Measurements from ENCODE around the gene SLC22A17. TPM values are rescaled to one million over a fixed set of nuclear protein-coding genes. Genes with fewer than 3 reads are reported as not detected.

Gene SLC22A17
- total RNA-seq, 1 experiment from 2014 or later = 42.3 TPM

DNA sequence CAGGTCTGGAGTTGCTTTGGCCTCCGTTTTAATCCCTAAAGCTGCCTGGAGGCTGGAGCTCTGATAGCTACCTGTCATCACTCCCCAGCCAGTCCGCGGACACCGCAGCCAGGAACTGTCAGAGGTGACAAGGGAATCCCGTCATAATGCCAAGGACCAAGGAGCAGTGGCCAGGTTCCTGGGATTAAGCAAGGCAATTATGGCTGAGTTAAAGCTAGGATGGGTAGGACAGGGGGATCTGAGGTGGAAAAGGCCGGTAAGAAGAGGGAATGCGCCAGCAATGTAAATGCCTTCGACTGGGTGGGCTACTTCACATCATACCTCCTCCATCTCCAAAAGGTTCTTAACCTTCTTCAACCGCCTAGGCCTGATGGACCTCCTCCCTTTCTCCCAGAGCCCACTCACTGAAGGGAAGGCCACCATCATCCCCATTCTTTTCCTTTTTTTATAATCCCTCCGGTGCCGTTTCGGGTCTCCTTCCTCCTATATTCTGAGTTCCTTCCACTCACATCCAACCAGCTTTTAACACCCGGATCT, 51.9 kb downstream of the SLC22A17 start:
- Mint-ChIP-seq H3K4me1 (peaks cover 5% of the 10 kb centered on the region), H3K4me3 (peak overlapping the region; percentile 85), H3K27ac (no peak overlapping the region), H3K36me3 (peaks cover 5% of the 10 kb centered on the region), H3K27me3 (ENCODE audit: low read depth) (peaks cover 69% of the 10 kb centered on the region), H3K9me3 (no peaks in the 10 kb centered on the region)
- DNase-seq (ENCODE audit: low spot score) (no peak), ATAC-seq (no peak)
- TF ChIP-seq FOXJ3 (CRISPR knock-in tag; IDR thresholded peaks at IDR 0.05; ENCODE audit: borderline replicate concordance) (no peak), SMAD4 (CRISPR knock-in tag; IDR thresholded peaks at IDR 0.05) (no peak)
- ChIA-PET CTCF (interaction anchor here (0.7 to 3.7 kb wide), 15 partner anchors 11 to 305 kb away, joined by 3 to 27 read pairs (median 8); partner anchors contain the start of genes CEBPE, CMTM5, HOMEZ and PABPN1), POLR2A (interaction anchor here (0.6 to 2.7 kb wide), 4 partner anchors 14 to 335 kb away, joined by 4 to 18 read pairs (median 6); partner anchors contain the start of genes ACIN1, C14orf119, HOMEZ and PABPN1)

DNA sequence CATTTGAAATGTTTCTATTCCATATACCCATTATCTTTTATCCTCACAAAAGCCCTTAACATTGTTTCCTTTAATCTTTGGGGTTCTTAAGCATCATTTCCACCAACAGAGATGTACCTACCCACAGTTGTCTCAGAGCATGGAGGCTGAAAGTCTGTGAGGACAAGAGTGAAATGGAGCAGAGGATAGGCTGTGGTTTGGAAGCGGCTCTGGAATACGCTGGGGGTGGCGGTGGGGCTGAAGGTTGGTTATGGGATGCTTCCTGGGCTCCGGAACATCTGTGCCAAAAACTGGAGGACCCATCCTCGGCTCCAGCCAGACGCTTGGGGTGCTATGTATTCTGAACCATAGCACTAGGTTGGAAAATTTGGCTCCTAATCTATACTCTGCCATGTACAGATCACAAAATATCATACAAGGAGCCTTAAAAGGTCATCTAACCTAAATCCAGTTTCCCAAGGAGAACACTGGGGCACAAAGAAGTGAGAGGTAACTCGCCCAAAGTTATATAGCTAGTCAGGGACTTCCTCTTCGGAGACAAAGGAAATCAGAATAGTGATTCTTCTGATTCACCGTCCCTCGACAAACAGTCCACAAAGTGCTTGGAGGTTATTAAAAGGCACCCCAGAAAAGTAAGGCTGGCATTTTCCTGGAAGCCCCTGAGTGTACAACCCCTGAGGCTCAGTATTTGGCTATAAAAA, 52.6 kb downstream of the SLC22A17 start:
- ChIA-PET CTCF (interaction anchor here (0.8 to 3.7 kb wide), 12 partner anchors 11 to 305 kb away, joined by 3 to 27 read pairs (median 10); partner anchors contain the start of genes CEBPE, CMTM5, HOMEZ and PABPN1), POLR2A (interaction anchor here (0.6 to 2.7 kb wide), 3 partner anchors 14 to 335 kb away, joined by 4 to 18 read pairs (median 8); partner anchors contain the start of genes HOMEZ and PABPN1)
- DNase-seq (ENCODE audit: low spot score) (no peak), ATAC-seq (no peak)
- Mint-ChIP-seq H3K4me1 (peaks cover 5% of the 10 kb centered on the region; the same call in 1 of the 2 replicates), H3K9me3 (no peaks in the 10 kb centered on the region), H3K27me3 (ENCODE audit: low read depth) (peaks cover 76% of the 10 kb centered on the region), H3K4me3 (peak overlapping the region; percentile 85), H3K27ac (no peak overlapping the region), H3K36me3 (peaks cover 5% of the 10 kb centered on the region)
- TF ChIP-seq NR3C1 (CRISPR knock-in tag; conservative IDR thresholded peaks at IDR 0.05; ENCODE audit: low read depth) = no peak
- TF ChIP-seq, protein P1, sequence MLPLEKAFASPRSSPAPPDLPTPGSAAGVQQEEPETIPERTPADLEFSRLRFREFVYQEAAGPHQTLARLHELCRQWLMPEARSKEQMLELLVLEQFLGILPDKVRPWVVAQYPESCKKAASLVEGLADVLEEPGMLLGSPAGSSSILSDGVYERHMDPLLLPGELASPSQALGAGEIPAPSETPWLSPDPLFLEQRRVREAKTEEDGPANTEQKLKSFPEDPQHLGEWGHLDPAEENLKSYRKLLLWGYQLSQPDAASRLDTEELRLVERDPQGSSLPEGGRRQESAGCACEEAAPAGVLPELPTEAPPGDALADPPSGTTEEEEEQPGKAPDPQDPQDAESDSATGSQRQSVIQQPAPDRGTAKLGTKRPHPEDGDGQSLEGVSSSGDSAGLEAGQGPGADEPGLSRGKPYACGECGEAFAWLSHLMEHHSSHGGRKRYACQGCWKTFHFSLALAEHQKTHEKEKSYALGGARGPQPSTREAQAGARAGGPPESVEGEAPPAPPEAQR (CRISPR knock-in tag; IDR thresholded peaks at IDR 0.05) = no peak
- TF ChIP-seq, protein P2, sequence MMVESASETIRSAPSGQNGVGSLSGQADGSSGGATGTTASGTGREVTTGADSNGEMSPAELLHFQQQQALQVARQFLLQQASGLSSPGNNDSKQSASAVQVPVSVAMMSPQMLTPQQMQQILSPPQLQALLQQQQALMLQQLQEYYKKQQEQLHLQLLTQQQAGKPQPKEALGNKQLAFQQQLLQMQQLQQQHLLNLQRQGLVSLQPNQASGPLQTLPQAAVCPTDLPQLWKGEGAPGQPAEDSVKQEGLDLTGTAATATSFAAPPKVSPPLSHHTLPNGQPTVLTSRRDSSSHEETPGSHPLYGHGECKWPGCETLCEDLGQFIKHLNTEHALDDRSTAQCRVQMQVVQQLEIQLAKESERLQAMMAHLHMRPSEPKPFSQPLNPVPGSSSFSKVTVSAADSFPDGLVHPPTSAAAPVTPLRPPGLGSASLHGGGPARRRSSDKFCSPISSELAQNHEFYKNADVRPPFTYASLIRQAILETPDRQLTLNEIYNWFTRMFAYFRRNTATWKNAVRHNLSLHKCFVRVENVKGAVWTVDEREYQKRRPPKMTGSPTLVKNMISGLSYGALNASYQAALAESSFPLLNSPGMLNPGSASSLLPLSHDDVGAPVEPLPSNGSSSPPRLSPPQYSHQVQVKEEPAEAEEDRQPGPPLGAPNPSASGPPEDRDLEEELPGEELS (CRISPR knock-in tag; IDR thresholded peaks at IDR 0.05) = no peak
- TF ChIP-seq IRF2 (CRISPR knock-in tag; IDR thresholded peaks at IDR 0.05; ENCODE audit: borderline replicate concordance, low read depth) = no peak
- TF ChIP-seq, protein P3, sequence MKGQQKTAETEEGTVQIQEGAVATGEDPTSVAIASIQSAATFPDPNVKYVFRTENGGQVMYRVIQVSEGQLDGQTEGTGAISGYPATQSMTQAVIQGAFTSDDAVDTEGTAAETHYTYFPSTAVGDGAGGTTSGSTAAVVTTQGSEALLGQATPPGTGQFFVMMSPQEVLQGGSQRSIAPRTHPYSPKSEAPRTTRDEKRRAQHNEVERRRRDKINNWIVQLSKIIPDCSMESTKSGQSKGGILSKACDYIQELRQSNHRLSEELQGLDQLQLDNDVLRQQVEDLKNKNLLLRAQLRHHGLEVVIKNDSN (CRISPR knock-in tag; IDR thresholded peaks at IDR 0.05) = no peak

DNA sequence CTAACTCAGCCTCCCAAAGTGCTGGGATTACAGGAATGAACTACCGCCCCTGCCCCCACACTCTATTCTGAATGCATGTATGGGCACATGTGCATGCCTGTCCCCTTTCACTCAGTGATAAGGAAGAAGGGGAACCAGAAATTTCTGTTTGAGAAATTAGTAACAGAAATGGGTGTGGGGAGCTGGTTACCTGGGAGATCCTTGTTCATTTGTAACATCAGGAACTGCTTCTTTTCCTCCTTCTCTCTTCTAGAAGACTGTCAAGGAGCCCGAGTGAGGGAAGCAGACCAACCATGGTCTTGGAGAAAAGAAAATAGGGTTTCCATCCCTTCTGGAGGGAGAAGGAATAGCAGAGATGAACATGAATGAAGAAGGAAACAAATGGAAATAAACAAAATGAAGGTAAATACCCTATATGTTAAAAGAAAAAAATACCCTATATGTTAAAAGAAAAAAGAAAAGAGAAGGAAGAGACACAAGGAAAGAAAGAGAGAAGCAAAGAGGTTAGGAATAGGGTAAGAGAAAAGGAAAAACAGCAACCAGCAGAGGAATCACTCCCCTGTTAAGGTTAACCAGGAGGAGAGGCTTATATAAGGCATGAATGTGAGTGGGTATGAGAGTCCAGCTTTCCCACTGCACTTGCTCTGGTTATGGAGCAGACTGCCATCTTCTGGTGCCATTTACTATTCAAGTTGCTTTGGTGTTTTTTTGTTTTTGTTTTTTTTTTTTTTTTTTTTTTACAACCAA, 53.3 kb downstream of the SLC22A17 start:
- H3K27me3 Mint-ChIP-seq (ENCODE audit: low read depth) = peaks cover 83% of the 10 kb centered on the region
- ChIA-PET POLR2A (no interaction called here), CTCF (interaction anchor here (3.2 to 3.7 kb wide), 2 partner anchors 13 to 231 kb away, joined by 11 to 23 read pairs; partner anchors contain the start of gene HOMEZ)
- ATAC-seq (no peak), DNase-seq (ENCODE audit: low spot score) (no peak)
- H3K4me1 Mint-ChIP-seq = peaks cover 10% of the 10 kb centered on the region
- no peak overlapping the region for H3K4me3 Mint-ChIP-seq
- H3K27ac Mint-ChIP-seq = no peak overlapping the region
- peaks cover 5% of the 10 kb centered on the region for H3K36me3 Mint-ChIP-seq
- H3K9me3 Mint-ChIP-seq = no peaks in the 10 kb centered on the region
- TF ChIP-seq FOXK1 (CRISPR knock-in tag; IDR thresholded peaks at IDR 0.05) (no peak), ZNF317 (CRISPR knock-in tag; IDR thresholded peaks at IDR 0.05; ENCODE audit: borderline replicate concordance, low read depth) (no peak), CREM (CRISPR knock-in tag; IDR thresholded peaks at IDR 0.05) (no peak), PRRX2 (CRISPR knock-in tag; IDR thresholded peaks at IDR 0.05) (no peak), ZNF232 (CRISPR knock-in tag; IDR thresholded peaks at IDR 0.05) (no peak), RELA (CRISPR knock-in tag; IDR thresholded peaks at IDR 0.05; ENCODE audit: borderline replicate concordance) (no peak), TP53 (CRISPR knock-in tag; IDR thresholded peaks at IDR 0.05) (no peak), EMX1 (CRISPR knock-in tag; IDR thresholded peaks at IDR 0.05) (no peak), ATF1 (CRISPR knock-in tag; IDR thresholded peaks at IDR 0.05) (no peak)
- TF ChIP-seq, protein P4, sequence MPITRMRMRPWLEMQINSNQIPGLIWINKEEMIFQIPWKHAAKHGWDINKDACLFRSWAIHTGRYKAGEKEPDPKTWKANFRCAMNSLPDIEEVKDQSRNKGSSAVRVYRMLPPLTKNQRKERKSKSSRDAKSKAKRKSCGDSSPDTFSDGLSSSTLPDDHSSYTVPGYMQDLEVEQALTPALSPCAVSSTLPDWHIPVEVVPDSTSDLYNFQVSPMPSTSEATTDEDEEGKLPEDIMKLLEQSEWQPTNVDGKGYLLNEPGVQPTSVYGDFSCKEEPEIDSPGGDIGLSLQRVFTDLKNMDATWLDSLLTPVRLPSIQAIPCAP (CRISPR knock-in tag; IDR thresholded peaks at IDR 0.05) = no peak
- TF ChIP-seq, protein P2 (CRISPR knock-in tag; IDR thresholded peaks at IDR 0.05) = no peak
- TF ChIP-seq, protein P5, sequence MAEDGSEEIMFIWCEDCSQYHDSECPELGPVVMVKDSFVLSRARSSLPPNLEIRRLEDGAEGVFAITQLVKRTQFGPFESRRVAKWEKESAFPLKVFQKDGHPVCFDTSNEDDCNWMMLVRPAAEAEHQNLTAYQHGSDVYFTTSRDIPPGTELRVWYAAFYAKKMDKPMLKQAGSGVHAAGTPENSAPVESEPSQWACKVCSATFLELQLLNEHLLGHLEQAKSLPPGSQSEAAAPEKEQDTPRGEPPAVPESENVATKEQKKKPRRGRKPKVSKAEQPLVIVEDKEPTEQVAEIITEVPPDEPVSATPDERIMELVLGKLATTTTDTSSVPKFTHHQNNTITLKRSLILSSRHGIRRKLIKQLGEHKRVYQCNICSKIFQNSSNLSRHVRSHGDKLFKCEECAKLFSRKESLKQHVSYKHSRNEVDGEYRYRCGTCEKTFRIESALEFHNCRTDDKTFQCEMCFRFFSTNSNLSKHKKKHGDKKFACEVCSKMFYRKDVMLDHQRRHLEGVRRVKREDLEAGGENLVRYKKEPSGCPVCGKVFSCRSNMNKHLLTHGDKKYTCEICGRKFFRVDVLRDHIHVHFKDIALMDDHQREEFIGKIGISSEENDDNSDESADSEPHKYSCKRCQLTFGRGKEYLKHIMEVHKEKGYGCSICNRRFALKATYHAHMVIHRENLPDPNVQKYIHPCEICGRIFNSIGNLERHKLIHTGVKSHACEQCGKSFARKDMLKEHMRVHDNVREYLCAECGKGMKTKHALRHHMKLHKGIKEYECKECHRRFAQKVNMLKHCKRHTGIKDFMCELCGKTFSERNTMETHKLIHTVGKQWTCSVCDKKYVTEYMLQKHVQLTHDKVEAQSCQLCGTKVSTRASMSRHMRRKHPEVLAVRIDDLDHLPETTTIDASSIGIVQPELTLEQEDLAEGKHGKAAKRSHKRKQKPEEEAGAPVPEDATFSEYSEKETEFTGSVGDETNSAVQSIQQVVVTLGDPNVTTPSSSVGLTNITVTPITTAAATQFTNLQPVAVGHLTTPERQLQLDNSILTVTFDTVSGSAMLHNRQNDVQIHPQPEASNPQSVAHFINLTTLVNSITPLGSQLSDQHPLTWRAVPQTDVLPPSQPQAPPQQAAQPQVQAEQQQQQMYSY (CRISPR knock-in tag; IDR thresholded peaks at IDR 0.05) = no peak
